Endothelial cell of umbilical vein (primary cell): ENCODE data around the gene CTBP2. TPM values are rescaled to one million over a fixed set of nuclear protein-coding genes. Genes with fewer than 3 reads are reported as not detected.

Source experiments
- BruUV-seq: library from RNA; stranded (reverse); fragments of 400-500 nt; replicated peaks from 2 replicates; lab custom pipeline; 2021; lab: Mats Ljungman, UMichigan
- CTCF ChIA-PET: fragments of 300-600, 350-600 bp; sonication (Branson Sonifier 250); formaldehyde crosslinking; loops from one replicate; lab custom pipeline; 2021; ENCODE audit warnings: antibody characterized with exemption, inconsistent platforms; lab: Charles Lee
- POLR2A ChIA-PET: fragments of 300-600, 350-600 bp; sonication (Branson Sonifier 250); formaldehyde crosslinking; loops from one replicate; lab custom pipeline; 2021; ENCODE audit warnings: antibody characterized with exemption, inconsistent platforms; lab: Charles Lee
- DNase-seq: peaks from one replicate; pipeline ENCODE4 v3.0.0-alpha.2; 2011; ENCODE audit warnings: low read depth, low spot score
- FAIRE-seq: peaks from 2 replicates; lab custom pipeline; 2011; peaks lifted over from hg19 to GRCh38; lab: Jason Lieb, UNC
- H2AFZ ChIP-seq: 2 replicates; pipeline ENCODE4 v1.6.0; 2012; ENCODE audit warnings: low read depth, low read length, control low read depth, inconsistent platforms
- H3K27ac ChIP-seq: 2 replicates; pipeline ENCODE4 v1.5.1; 2011; ENCODE audit warnings: low read depth, mild to moderate bottlenecking, control low read depth, low read length, moderate library complexity; ENCODE audit not compliant: insufficient read depth
- H3K27me3 ChIP-seq, 2 experiments: 2 replicates each; pipeline versions ENCODE4 v1.6.0 to v1.6.1; 2011; ENCODE audit warnings: low read length in 2 of 2, mixed read lengths in 1 of 2; ENCODE audit not compliant: control insufficient read depth in 2 of 2, insufficient read depth in 2 of 2
- H3K36me3 ChIP-seq, 2 experiments: 2 replicates in 1 of 2; 3 replicates in 1 of 2; pipeline ENCODE4 v1.5.1; 2011; ENCODE audit warnings: low read length in 2 of 2, mild to moderate bottlenecking in 1 of 2, moderate library complexity in 1 of 2; ENCODE audit not compliant: control insufficient read depth in 2 of 2, insufficient read depth in 2 of 2; ENCODE audit errors: extremely low read depth in 1 of 2
- H3K4me1 ChIP-seq: 3 replicates; pipeline ENCODE4 v1.5.1; 2011; ENCODE audit warnings: mild to moderate bottlenecking, low read length; ENCODE audit not compliant: control insufficient read depth, insufficient read depth; ENCODE audit errors: extremely low read depth
- H3K4me2 ChIP-seq: 2 replicates; pipeline ENCODE4 v1.6.1; 2011; ENCODE audit warnings: low read length, control low read depth, mixed read lengths; ENCODE audit not compliant: insufficient read depth
- H3K4me3 ChIP-seq, 3 experiments: fragments of 200-600 bp in 1 of 3; sonication (generic), shearing (Covaris generic) in 1 of 3; replicated peaks in 1 of 3; 2 replicates each; pipeline ENCODE4 v1.5.1; 2011 to 2016; ENCODE audit warnings: control low read depth in 3 of 3, low read length in 3 of 3, mild to moderate bottlenecking in 2 of 3, inconsistent platforms in 1 of 3, low read depth in 1 of 3, moderate library complexity in 1 of 3; ENCODE audit not compliant: insufficient read depth in 1 of 3
- H3K79me2 ChIP-seq: 2 replicates; pipeline ENCODE4 v1.6.0; 2012; ENCODE audit warnings: low read length, inconsistent platforms; ENCODE audit not compliant: control insufficient read depth, insufficient read depth
- H3K9ac ChIP-seq: replicated peaks from 2 replicates; pipeline ENCODE3; 2011; ENCODE audit warnings: low read length, control low read depth; ENCODE audit not compliant: insufficient read depth; ENCODE audit errors: extremely low read depth
- H3K9me1 ChIP-seq: replicated peaks from 3 replicates; pipeline ENCODE4 v1.6.0; 2011; ENCODE audit warnings: mild to moderate bottlenecking, low read length; ENCODE audit not compliant: control insufficient read depth, insufficient read depth; ENCODE audit errors: extremely low read depth
- H3K9me3 ChIP-seq: replicated peaks from 2 replicates; pipeline ENCODE4 v1.5.1; 2012; ENCODE audit warnings: low read length, inconsistent platforms; ENCODE audit not compliant: control insufficient read depth, insufficient read depth
- H4K20me1 ChIP-seq: replicated peaks from 2 replicates; pipeline ENCODE3; 2011; ENCODE audit warnings: mild to moderate bottlenecking, low read length; ENCODE audit not compliant: control insufficient read depth, insufficient read depth; ENCODE audit errors: extremely low read depth
- EZH2 ChIP-seq: IDR thresholded peaks from 2 replicates; pipeline ENCODE4 v1.6.1; 2012; ENCODE audit warnings: borderline replicate concordance, low read depth, mild to moderate bottlenecking, moderate library complexity, low read length, inconsistent platforms; ENCODE audit not compliant: severe bottlenecking
- FOS ChIP-seq: IDR thresholded peaks from 2 replicates; pipeline ENCODE4 v1.6.1; 2011; ENCODE audit warnings: mild to moderate bottlenecking, low read length, moderate library complexity, borderline replicate concordance; ENCODE audit not compliant: insufficient read depth
- GATA2 ChIP-seq: IDR thresholded peaks from 2 replicates; pipeline ENCODE4 v1.7.0; 2011; ENCODE audit warnings: low read depth, mild to moderate bottlenecking, moderate library complexity, mixed read lengths, low read length; ENCODE audit not compliant: insufficient read length, insufficient read depth
- JUN ChIP-seq: IDR thresholded peaks from 2 replicates; pipeline ENCODE4 v1.6.1; 2011; ENCODE audit warnings: borderline replicate concordance, low read depth; ENCODE audit not compliant: insufficient read length, insufficient read depth
- MYC ChIP-seq: IDR thresholded peaks from one replicate; pipeline ENCODE4 v1.6.1; 2011; ENCODE audit warnings: mild to moderate bottlenecking, low read depth, low read length
- POLR2A ChIP-seq: IDR thresholded peaks from 2 replicates; pipeline ENCODE4 v1.6.1; 2012; ENCODE audit warnings: low read depth, mild to moderate bottlenecking, control low read depth, low read length
- POLR2AphosphoS5 ChIP-seq: IDR thresholded peaks from 2 replicates; pipeline ENCODE4 v1.6.1; 2012; ENCODE audit warnings: low read depth, mild to moderate bottlenecking, control low read depth, low read length, moderate library complexity; ENCODE audit not compliant: insufficient read depth
- dilution Hi-C: fragments of 300-500 bp; cut with MboI; formaldehyde crosslinking; loops from one replicate; pipeline ENCODE4 v1.15.0; 2019; ENCODE audit warnings: low sequenced_read_pairs; ENCODE audit not compliant: extremely low pct_ligation_motif_present
- intact Hi-C: fragments of 100-400 bp; cut with micrococcal nuclease; formaldehyde crosslinking; loops from one replicate; pipeline ENCODE4 v1.10.0; 2022
- polyA plus RNA-seq, 4 experiments: library from polyadenylated mRNA; depleted of rRNA in 3 of 4; stranded (reverse) in 3 of 4; unstranded in 1 of 4; fragments of >200 nt; gene quantifications; 2 replicates each; pipeline versions ENCODE4 v1.2.1 to v1.2.3, GENCODE V29; 2011 to 2012; ENCODE audit warnings: missing spikeins in 1 of 4
- total RNA-seq: library from RNA; stranded (reverse); gene quantifications from 2 replicates; pipeline ENCODE4 v1.2.3, GENCODE V29; 2021
- TF ChIP-seq, protein P1 (sequence below): IDR thresholded peaks from 2 replicates; pipeline ENCODE4 v1.6.1; 2011; ENCODE audit not compliant: insufficient read depth, insufficient read length
- TF ChIP-seq, protein P2 (sequence below), 2 donors: IDR thresholded peaks; 1 replicate in 1 of 2; 2 replicates in 1 of 2; pipeline ENCODE4 v1.5.1; 2011; ENCODE audit warnings: low read length in 2 of 2, mild to moderate bottlenecking in 2 of 2, moderate library complexity in 2 of 2, control low read depth in 1 of 2, inconsistent platforms in 1 of 2, low read depth in 1 of 2; ENCODE audit not compliant: insufficient read depth in 1 of 2; ENCODE audit errors: extremely low read depth in 1 of 2

The CTBP2 gene
- total and polyA plus RNA-seq, 2 donors (not counting 3 experiments of a cell fraction or from before 2014, with no cell fraction given), result 118 to 128 TPM

DNA sequence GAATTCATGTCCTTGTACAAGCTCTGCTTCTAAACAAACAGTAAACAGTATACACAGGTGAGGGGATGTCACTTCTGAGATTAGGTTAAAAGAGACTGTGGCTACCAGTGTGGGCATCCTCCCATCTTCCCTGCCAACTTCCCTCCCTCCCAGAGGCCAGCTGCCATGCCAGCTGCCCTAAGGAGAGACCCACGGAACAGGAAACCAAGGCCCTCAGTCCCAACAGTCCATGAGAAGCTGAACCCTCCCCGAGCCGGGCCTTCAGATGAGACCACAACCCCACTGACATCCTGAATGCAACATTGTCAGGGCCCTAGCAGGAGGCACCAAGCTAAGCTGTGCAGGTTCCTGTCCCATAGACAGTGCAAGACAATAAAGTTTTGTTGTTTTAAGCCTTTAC, 106.1 kb downstream of the CTBP2 start:
- Histone ChIP-seq H3K4me1 (peaks cover 35% of the 10 kb centered on the region), H3K79me2 (peaks cover 85% of the 10 kb centered on the region), H3K9me1 (no peaks in the 10 kb centered on the region), H3K27ac (no peak overlapping the region), H3K4me3 (no peak overlapping the region), H2AFZ (no peak overlapping the region), H3K4me2 (no peak overlapping the region), H3K27me3 (no peaks in the 10 kb centered on the region), H3K9me3 (no peaks in the 10 kb centered on the region), H4K20me1 (no peaks in the 10 kb centered on the region), H3K36me3 (peaks cover 0 to 10% of the 10 kb centered on the region in 2 experiments), H3K9ac (no peak overlapping the region)
- no TSS peak for BruUV-seq
- intact Hi-C loops (no loop called here), dilution Hi-C loops (no loop called here)
- no peak for FAIRE-seq
- TF ChIP-seq FOS (no peak), POLR2AphosphoS5 (no peak), POLR2A (no peak), GATA2 (no peak), JUN (no peak), MYC (no peak), EZH2 (no peak)
- TF ChIP-seq, protein P1, sequence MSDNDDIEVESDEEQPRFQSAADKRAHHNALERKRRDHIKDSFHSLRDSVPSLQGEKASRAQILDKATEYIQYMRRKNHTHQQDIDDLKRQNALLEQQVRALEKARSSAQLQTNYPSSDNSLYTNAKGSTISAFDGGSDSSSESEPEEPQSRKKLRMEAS, result no peak
- TF ChIP-seq, protein P2, sequence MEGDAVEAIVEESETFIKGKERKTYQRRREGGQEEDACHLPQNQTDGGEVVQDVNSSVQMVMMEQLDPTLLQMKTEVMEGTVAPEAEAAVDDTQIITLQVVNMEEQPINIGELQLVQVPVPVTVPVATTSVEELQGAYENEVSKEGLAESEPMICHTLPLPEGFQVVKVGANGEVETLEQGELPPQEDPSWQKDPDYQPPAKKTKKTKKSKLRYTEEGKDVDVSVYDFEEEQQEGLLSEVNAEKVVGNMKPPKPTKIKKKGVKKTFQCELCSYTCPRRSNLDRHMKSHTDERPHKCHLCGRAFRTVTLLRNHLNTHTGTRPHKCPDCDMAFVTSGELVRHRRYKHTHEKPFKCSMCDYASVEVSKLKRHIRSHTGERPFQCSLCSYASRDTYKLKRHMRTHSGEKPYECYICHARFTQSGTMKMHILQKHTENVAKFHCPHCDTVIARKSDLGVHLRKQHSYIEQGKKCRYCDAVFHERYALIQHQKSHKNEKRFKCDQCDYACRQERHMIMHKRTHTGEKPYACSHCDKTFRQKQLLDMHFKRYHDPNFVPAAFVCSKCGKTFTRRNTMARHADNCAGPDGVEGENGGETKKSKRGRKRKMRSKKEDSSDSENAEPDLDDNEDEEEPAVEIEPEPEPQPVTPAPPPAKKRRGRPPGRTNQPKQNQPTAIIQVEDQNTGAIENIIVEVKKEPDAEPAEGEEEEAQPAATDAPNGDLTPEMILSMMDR (IDR thresholded peaks at IDR 0.05; ENCODE audit: extremely low read depth in 1 of 2, insufficient read depth in 1 of 2, low read depth in 1 of 2, low read length in 2 of 2), result no peak
- ChIA-PET POLR2A (no interaction called here), CTCF (no interaction called here)
- no peak for DNase-seq
